Glutamatergic neuron (in vitro differentiated cells): ENCODE measurements around the gene XIAP. TPM values are rescaled to one million over a fixed set of nuclear protein-coding genes. Genes with fewer than 3 reads are reported as not detected.
"Not testable (repeated sequence)": the region's sequence is repeated elsewhere in the genome, so short reads cannot be mapped to it uniquely, and the experiment has no call there.

Experiments
- DNase-seq: peaks from one replicate; pipeline ENCODE4 v3.0.0; 2022
- H3K27ac Mint-ChIP-seq: one replicate; pipeline ENCODE4 v1.8.0; 2020; ENCODE audit warnings: mild to moderate bottlenecking, mixed read lengths, inconsistent platforms; ENCODE audit not compliant: unreplicated experiment
- H3K27me3 Mint-ChIP-seq: one replicate; pipeline ENCODE4 v1.8.0; 2020; ENCODE audit warnings: mild to moderate bottlenecking, moderate library complexity, mixed read lengths, inconsistent platforms; ENCODE audit not compliant: unreplicated experiment
- H3K36me3 Mint-ChIP-seq: one replicate; pipeline ENCODE4 v1.8.0; 2020; ENCODE audit warnings: mild to moderate bottlenecking, mixed read lengths, inconsistent platforms; ENCODE audit not compliant: unreplicated experiment
- H3K4me1 Mint-ChIP-seq: one replicate; pipeline ENCODE4 v1.8.0; 2020; ENCODE audit warnings: mild to moderate bottlenecking, low read depth, mixed read lengths, inconsistent platforms; ENCODE audit not compliant: unreplicated experiment
- H3K4me3 Mint-ChIP-seq: one replicate; pipeline ENCODE4 v1.8.0; 2020; ENCODE audit warnings: mild to moderate bottlenecking, mixed read lengths, inconsistent platforms; ENCODE audit not compliant: unreplicated experiment
- H3K9me3 Mint-ChIP-seq: one replicate; pipeline ENCODE4 v1.8.0; 2020; ENCODE audit warnings: mild to moderate bottlenecking, moderate library complexity, mixed read lengths, inconsistent platforms; ENCODE audit not compliant: unreplicated experiment
- total RNA-seq: library from RNA; stranded (reverse); fragmentation: NEBNext Ultra II Directional; extraction: Animal tissue kit (Norgen Biotek cat#: 25700); gene quantifications from one replicate; pipeline ENCODE4 v1.2.1, GENCODE V29; 2021; ENCODE audit not compliant: unreplicated experiment
- TF ChIP-seq, protein P1 (sequence below): fragments of 200-600 bp; sonication (generic); IDR thresholded peaks from one replicate; pipeline ENCODE4 v1.5.0; 2021; ENCODE audit not compliant: partially characterized antibody, unreplicated experiment

The XIAP gene
- total RNA-seq, 1 donor from 2014 or later, result 37.1 TPM

DNA sequence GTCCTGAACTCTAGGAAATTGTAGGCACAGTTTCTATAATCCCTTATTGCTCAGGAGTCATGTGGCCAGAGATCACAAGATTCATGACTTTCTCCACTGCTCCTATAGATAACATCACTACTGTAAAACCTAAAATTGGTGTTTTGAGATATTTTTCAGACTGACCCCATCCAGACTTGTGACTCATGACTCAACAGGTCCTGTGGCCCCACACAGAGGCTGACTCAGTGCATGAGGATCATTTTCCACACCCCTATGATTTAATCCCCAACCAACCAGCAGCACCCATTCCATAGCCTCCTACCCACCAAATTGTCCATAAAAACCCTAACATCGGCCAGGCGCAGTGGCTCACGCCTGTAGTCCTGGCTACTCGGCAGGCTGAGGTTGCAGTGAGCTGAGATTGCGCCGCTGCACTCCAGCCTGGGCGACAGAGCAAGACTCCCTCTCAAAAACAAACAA is 13.2 kb upstream of the XIAP start:
- Mint-ChIP-seq H3K4me3 (no peak overlapping the region), H3K27ac (no peak overlapping the region), H3K36me3 (no peaks in the 10 kb centered on the region), H3K4me1 (no peaks in the 10 kb centered on the region), H3K9me3 (no peaks in the 10 kb centered on the region), H3K27me3 (no peaks in the 10 kb centered on the region)
- TF ChIP-seq, protein P1, sequence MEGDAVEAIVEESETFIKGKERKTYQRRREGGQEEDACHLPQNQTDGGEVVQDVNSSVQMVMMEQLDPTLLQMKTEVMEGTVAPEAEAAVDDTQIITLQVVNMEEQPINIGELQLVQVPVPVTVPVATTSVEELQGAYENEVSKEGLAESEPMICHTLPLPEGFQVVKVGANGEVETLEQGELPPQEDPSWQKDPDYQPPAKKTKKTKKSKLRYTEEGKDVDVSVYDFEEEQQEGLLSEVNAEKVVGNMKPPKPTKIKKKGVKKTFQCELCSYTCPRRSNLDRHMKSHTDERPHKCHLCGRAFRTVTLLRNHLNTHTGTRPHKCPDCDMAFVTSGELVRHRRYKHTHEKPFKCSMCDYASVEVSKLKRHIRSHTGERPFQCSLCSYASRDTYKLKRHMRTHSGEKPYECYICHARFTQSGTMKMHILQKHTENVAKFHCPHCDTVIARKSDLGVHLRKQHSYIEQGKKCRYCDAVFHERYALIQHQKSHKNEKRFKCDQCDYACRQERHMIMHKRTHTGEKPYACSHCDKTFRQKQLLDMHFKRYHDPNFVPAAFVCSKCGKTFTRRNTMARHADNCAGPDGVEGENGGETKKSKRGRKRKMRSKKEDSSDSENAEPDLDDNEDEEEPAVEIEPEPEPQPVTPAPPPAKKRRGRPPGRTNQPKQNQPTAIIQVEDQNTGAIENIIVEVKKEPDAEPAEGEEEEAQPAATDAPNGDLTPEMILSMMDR, result no peak
- no peak for DNase-seq

DNA sequence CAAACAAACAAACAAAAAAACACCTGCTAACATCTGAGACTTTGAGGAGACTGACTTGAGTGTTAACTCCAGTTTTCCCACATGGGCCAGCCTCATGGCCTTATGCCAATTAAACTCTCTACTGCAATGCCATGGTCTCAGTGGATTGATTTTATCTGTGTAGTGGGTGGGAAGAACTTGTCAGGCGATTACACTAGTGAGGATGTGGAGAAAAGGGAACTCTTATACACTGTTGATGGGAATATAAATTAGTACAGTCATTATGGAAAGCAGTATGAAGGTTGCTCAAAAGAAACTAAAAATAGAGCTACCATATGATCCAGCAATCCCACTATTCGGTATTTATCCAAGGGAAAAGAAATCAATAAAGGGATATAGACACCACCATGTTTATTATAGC is 12.8 kb upstream of the XIAP start:
- no peaks in the 10 kb centered on the region for H3K4me1 Mint-ChIP-seq
- no peaks in the 10 kb centered on the region for H3K27me3 Mint-ChIP-seq
- TF ChIP-seq, protein P1, result no peak
- no peaks in the 10 kb centered on the region for H3K9me3 Mint-ChIP-seq
- H3K27ac Mint-ChIP-seq, result no peak overlapping the region
- DNase-seq, result no peak
- H3K36me3 Mint-ChIP-seq, result no peaks in the 10 kb centered on the region
- H3K4me3 Mint-ChIP-seq, result no peak overlapping the region

DNA sequence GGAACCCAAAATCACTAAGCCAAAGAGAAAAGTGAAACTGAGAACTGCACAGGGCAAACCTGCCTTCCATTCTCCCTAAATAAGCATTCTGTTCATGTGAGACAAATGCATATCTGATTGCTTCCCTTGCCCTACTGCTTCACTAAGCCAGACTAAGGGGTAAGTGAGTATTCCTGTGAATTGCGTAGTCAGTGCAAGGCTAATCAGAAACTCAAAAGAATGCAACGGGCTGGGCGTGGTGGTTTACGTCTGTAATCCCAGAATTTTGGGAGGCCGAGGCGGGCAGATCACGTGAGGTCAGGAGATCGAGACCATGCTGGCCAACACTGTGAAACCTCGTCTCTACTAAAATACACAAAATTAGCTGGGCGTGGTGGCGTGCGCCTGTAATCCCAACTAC is 10.8 kb upstream of the XIAP start:
- TF ChIP-seq, protein P1, result no peak
- H3K9me3 Mint-ChIP-seq, result no peaks in the 10 kb centered on the region
- no peak for DNase-seq
- H3K27me3 Mint-ChIP-seq, result no peaks in the 10 kb centered on the region
- H3K4me3 Mint-ChIP-seq, result no peak overlapping the region
- H3K4me1 Mint-ChIP-seq, result no peaks in the 10 kb centered on the region
- H3K36me3 Mint-ChIP-seq, result no peaks in the 10 kb centered on the region
- H3K27ac Mint-ChIP-seq, result no peak overlapping the region

DNA sequence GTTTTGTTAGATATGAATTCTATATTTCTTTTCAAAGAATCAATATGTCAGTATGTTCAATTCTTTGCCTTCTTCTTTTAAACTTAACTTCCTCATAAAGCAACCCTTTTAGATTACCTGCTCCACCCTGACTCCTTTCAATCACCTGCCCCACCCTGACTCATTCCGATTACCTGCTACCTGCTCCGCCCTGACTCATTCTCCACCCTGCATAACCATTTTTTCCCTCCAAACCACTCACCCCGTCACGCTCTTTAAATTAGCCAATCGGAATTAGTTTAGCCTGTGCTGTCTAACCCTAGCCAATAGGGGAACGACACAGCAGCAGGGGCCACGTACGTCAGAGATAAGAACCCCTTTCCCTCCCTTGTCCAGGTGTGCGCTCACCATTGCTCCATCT is 9.9 kb upstream of the XIAP start:
- H3K4me3 Mint-ChIP-seq, H3K9me3 Mint-ChIP-seq: not testable (repeated sequence)

DNA sequence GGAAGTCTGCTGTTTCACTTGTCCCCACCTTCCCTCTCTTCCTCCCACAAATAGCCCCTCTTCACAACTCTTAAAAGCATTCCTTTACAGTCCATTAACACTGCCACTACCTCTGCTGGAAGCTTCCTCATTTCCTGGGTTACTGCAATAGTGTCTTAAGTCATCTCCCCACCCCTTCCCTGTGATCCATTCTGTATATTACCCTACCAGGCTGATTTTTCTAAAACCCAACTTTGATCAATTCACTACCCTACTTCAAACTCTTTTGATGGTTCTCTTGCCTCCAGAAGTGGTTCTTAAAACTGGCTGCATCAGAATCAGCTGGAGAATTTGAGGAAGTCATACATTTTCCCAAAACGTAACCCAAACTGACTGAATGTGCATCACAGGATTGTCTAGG is 8.8 kb upstream of the XIAP start:
- Mint-ChIP-seq H3K4me3 (no peak overlapping the region), H3K27me3 (no peaks in the 10 kb centered on the region), H3K27ac (no peak overlapping the region), H3K4me1 (no peaks in the 10 kb centered on the region), H3K36me3 (no peaks in the 10 kb centered on the region), H3K9me3 (no peaks in the 10 kb centered on the region)
- no peak for DNase-seq
- TF ChIP-seq, protein P1, result no peak

More for the DNA sequence above, 9.9 kb upstream of the XIAP start:
- not testable (repeated sequence) for H3K27ac Mint-ChIP-seq, H3K4me1 Mint-ChIP-seq, H3K27me3 Mint-ChIP-seq, H3K36me3 Mint-ChIP-seq, DNase-seq

DNA sequence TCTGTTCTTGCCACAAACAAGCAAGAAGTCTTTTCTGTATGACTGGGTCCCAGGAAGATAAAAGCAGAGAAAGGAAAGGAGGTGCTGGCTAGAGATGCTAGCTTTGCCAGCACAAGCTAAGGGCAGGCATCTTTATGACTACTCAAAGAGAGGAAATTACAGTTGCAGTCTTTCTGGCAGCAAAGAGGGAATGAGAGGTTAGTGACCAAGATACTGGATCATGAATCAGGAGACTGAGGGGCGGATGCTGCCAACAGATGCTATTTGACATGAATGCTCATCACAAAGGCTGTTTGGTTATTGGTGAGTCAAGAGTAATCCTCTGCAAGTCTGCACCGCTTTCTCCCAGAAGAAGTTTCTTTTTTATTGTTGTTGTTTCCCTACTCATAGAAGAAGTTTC is 5.5 kb upstream of the XIAP start:
- TF ChIP-seq, protein P1, result no peak
- peaks cover 4% of the 10 kb centered on the region for H3K9me3 Mint-ChIP-seq
- no peak overlapping the region for H3K27ac Mint-ChIP-seq
- no peak for DNase-seq
- no peaks in the 10 kb centered on the region for H3K36me3 Mint-ChIP-seq
- peaks cover 2% of the 10 kb centered on the region for H3K4me1 Mint-ChIP-seq
- no peak overlapping the region for H3K4me3 Mint-ChIP-seq
- H3K27me3 Mint-ChIP-seq, result peaks cover 2% of the 10 kb centered on the region
